ENCODE measurements around the gene DECR2. TPM values are rescaled to one million over a fixed set of nuclear protein-coding genes. Genes with fewer than 3 reads are reported as not detected.

The DECR2 gene
- total and polyA plus RNA-seq, 2 of the 13 experiments (the other 11 are each of a cell fraction or from before 2014, with no cell fraction given), result 36.3 to 44.6 TPM

DNA sequence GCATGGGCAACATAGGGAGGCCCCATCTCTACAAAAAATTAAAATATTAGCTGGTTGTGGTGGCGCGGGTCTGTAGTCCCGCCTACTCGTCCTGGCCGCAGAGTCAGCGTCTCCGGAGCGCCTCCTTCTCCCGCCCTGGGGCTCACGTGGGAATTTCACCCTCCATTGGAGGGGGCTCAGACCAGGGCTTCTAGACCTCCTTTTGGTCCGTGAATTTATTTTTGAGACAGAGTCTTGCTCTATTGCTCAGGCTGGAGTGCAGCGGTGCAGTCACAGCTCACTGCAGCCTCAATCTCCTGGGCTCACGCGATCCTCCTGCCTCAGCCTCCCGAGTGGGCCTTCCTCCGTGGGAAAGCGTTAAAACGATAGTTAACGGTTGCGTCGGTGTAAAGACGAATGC, 5.1 kb upstream of the DECR2 start (continued):
- TF ChIP-seq, protein P1, sequence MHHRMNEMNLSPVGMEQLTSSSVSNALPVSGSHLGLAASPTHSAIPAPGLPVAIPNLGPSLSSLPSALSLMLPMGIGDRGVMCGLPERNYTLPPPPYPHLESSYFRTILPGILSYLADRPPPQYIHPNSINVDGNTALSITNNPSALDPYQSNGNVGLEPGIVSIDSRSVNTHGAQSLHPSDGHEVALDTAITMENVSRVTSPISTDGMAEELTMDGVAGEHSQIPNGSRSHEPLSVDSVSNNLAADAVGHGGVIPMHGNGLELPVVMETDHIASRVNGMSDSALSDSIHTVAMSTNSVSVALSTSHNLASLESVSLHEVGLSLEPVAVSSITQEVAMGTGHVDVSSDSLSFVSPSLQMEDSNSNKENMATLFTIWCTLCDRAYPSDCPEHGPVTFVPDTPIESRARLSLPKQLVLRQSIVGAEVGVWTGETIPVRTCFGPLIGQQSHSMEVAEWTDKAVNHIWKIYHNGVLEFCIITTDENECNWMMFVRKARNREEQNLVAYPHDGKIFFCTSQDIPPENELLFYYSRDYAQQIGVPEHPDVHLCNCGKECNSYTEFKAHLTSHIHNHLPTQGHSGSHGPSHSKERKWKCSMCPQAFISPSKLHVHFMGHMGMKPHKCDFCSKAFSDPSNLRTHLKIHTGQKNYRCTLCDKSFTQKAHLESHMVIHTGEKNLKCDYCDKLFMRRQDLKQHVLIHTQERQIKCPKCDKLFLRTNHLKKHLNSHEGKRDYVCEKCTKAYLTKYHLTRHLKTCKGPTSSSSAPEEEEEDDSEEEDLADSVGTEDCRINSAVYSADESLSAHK (CRISPR knock-in tag; IDR thresholded peaks at IDR 0.05; ENCODE audit: borderline replicate concordance), result no peak
- TF ChIP-seq, protein P2, sequence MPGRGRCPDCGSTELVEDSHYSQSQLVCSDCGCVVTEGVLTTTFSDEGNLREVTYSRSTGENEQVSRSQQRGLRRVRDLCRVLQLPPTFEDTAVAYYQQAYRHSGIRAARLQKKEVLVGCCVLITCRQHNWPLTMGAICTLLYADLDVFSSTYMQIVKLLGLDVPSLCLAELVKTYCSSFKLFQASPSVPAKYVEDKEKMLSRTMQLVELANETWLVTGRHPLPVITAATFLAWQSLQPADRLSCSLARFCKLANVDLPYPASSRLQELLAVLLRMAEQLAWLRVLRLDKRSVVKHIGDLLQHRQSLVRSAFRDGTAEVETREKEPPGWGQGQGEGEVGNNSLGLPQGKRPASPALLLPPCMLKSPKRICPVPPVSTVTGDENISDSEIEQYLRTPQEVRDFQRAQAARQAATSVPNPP (CRISPR knock-in tag; IDR thresholded peaks at IDR 0.05), result no peak
- TF ChIP-seq HNRNPUL1 (IDR thresholded peaks at IDR 0.05; ENCODE audit: low read depth, low read length) (no peak), FOXM1 (CRISPR knock-in tag; IDR thresholded peaks at IDR 0.05) (no peak), HOXA5 (CRISPR knock-in tag; IDR thresholded peaks at IDR 0.05) (peak; percentile 46; the same call in 1 of the 2 replicates), ZC3H13 (CRISPR knock-in tag; IDR thresholded peaks at IDR 0.05) (no peak), ZFP36 (IDR thresholded peaks at IDR 0.05; ENCODE audit: borderline replicate concordance, low read depth, low read length, partially characterized antibody) (no peak), ZNF558 (CRISPR knock-in tag; IDR thresholded peaks at IDR 0.05; ENCODE audit: borderline replicate concordance) (no peak), ZNF557 (CRISPR knock-in tag; IDR thresholded peaks at IDR 0.05) (no peak), AGO2 (optimal IDR thresholded peaks at IDR 0.05; ENCODE audit: low read depth, low read length) (no peak), KLF16 (CRISPR knock-in tag; IDR thresholded peaks at IDR 0.05) (no peak), ZNF224 (CRISPR knock-in tag; IDR thresholded peaks at IDR 0.05) (0 out of 2 replicates have a peak, but pooled peaks have one; percentile 44), ZNF451 (CRISPR knock-in tag; IDR thresholded peaks at IDR 0.05) (no peak), RFX3 (CRISPR knock-in tag; IDR thresholded peaks at IDR 0.05) (no peak), NR2F6 (IDR thresholded peaks at IDR 0.05) (no peak), NR2F6 (CRISPR knock-in tag; IDR thresholded peaks at IDR 0.05) (no peak), NFKB2 (CRISPR knock-in tag; IDR thresholded peaks at IDR 0.05; ENCODE audit: borderline replicate concordance) (peak; percentile 63; the same call in 1 of the 2 replicates), ZNF546 (CRISPR knock-in tag; conservative IDR thresholded peaks at IDR 0.05) (no peak), ZNF761 (CRISPR knock-in tag; conservative IDR thresholded peaks at IDR 0.05) (no peak), FLYWCH1 (CRISPR knock-in tag; IDR thresholded peaks at IDR 0.05) (no peak)
- TF ChIP-seq, protein P3, sequence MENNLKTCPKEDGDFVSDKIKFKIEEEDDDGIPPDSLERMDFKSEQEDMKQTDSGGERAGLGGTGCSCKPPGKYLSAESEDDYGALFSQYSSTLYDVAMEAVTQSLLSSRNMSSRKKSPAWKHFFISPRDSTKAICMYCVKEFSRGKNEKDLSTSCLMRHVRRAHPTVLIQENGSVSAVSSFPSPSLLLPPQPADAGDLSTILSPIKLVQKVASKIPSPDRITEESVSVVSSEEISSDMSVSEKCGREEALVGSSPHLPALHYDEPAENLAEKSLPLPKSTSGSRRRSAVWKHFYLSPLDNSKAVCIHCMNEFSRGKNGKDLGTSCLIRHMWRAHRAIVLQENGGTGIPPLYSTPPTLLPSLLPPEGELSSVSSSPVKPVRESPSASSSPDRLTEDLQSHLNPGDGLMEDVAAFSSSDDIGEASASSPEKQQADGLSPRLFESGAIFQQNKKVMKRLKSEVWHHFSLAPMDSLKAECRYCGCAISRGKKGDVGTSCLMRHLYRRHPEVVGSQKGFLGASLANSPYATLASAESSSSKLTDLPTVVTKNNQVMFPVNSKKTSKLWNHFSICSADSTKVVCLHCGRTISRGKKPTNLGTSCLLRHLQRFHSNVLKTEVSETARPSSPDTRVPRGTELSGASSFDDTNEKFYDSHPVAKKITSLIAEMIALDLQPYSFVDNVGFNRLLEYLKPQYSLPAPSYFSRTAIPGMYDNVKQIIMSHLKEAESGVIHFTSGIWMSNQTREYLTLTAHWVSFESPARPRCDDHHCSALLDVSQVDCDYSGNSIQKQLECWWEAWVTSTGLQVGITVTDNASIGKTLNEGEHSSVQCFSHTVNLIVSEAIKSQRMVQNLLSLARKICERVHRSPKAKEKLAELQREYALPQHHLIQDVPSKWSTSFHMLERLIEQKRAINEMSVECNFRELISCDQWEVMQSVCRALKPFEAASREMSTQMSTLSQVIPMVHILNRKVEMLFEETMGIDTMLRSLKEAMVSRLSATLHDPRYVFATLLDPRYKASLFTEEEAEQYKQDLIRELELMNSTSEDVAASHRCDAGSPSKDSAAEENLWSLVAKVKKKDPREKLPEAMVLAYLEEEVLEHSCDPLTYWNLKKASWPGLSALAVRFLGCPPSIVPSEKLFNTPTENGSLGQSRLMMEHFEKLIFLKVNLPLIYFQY (CRISPR knock-in tag; IDR thresholded peaks at IDR 0.05; ENCODE audit: borderline replicate concordance), result no peak
- TF ChIP-seq, protein P4, sequence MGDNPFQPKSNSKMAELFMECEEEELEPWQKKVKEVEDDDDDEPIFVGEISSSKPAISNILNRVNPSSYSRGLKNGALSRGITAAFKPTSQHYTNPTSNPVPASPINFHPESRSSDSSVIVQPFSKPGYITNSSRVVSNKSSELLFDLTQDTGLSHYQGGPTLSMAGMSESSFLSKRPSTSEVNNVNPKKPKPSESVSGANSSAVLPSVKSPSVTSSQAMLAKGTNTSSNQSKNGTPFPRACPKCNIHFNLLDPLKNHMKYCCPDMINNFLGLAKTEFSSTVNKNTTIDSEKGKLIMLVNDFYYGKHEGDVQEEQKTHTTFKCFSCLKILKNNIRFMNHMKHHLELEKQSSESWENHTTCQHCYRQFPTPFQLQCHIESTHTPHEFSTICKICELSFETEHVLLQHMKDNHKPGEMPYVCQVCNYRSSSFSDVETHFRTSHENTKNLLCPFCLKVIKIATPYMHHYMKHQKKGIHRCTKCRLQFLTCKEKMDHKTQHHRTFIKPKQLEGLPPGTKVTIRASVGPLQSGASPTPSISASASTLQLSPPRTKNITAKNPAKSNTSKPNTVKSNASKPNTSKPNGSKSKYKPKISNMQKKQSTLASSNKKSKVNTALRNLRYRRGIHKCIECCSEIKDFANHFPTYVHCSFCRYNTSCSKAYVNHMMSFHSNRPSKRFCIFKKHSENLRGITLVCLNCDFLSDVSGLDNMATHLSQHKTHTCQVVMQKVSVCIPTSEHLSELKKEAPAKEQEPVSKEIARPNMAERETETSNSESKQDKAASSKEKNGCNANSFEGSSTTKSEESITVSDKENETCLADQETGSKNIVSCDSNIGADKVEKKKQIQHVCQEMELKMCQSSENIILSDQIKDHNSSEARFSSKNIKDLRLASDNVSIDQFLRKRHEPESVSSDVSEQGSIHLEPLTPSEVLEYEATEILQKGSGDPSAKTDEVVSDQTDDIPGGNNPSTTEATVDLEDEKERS (CRISPR knock-in tag; IDR thresholded peaks at IDR 0.05), result 0 out of 2 replicates have a peak, but pooled peaks have one; percentile 21

Data from HepG2 (cell line).